Measurements from ENCODE around the gene HSPG2.
"Not testable (repeated sequence)": the region's sequence is repeated elsewhere in the genome, so short reads cannot be mapped to it uniquely, and the experiment has no call there.

The HSPG2 gene

DNA sequence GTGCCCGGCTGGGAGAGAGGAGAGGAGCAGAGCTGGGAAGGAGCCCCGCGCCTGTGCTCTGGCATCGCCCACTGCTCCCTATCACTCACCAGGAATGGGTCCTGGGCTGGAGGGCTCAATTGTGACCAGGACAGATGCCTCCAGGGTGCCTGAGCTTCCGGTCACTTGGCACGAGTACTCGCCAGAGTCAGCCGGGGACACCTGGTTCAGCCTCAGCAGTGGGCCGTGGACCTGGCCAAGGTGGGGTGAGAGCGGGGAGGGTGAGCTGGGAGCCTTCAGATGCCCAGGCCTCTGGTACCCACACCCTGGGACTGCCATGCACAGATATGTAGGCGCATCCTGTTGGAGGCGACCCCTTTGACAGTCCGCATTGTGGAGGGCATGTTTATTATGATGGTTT lies 93.9 kb downstream of the HSPG2 start:
- no peak for DNase-seq (ENCODE audit: low spot score)

- DNase-seq (ENCODE audit: low spot score) = no peak
Measured at GRCh38 chr1:21842606-21843162, 94.4 kb downstream of the HSPG2 start.

DNA sequence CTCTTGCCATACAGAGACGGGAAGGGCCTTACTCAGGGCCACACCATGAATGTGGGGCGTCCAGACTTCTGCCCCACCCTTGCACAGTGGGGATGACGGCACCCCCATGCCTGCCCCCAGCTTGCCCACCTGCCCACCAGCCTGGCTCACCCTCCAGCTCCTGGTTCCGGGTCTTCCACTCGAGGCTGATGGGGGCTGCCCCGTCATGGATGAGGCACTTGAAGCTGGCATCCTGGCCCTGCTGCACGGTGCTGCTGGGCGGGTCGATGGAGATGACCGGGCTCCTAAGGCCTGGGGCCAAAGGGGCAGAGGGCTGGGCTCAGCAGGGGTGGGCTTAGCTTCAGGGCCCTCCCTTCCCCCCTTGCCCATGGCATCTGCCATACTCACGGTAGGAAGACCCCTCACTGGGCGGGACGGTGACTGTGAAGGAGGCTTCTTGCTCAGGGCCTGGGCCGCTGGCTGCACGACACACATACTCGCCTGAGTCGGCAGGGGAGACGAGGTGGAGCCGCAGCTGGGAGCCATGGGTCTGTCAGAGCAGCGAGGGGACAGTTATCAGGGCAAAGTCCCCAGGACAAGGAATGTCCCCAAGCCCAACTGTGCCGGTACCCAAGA lies 95.2 kb downstream of the HSPG2 start:
- no peak for DNase-seq (ENCODE audit: low spot score)

DNA sequence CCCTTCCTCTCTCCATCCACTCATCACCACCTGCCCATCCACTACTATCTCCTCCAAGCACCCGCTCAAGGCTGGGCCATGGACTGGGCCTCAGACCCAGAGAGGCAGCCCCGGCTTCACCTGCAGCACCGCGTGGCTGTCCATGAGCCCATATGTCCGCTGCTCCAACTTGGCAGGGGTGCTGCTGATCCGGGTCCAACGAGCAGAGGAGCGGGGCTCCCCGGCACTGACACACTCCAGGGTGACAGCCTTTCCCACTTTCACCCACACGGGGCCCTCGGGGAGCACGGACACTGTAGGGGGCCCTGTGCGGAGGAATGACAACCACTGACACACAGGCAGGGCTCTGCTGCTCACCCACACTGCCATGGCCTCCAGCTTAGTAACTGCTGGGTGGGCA lies 96.1 kb downstream of the HSPG2 start:
- DNase-seq (ENCODE audit: low spot score) = no peak

- DNase-seq (ENCODE audit: low spot score) = no peak
Measured at GRCh38 chr1:21839337-21840037, 97.6 kb downstream of the HSPG2 start.

- DNase-seq (ENCODE audit: low spot score) = no peak
Measured at GRCh38 chr1:21838359-21839157, 98.6 kb downstream of the HSPG2 start.

GRCh38 chr1:21837476-21837875 lies 99.6 kb downstream of the HSPG2 start:
- DNase-seq (ENCODE audit: low spot score) = no peak

DNA sequence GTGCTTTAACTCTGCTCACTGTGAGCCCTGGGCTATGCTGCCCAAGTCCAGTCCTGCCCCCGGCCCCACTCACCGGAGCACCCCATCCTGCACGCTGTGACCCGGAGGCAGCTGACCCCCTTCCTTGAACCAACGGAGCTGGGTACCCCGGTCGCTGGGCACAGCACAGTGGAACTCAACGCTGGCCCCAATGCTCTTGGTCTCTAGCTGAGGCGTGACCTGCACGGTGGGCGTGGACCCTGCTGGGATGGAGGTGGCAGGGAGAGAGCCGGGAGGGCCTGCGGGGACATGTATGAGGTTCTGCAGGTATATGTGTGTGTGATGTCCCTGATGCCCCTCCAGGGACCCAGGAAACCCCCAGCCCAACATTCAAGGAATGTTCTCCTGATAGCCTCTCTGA lies 100.4 kb downstream of the HSPG2 start:
- DNase-seq (ENCODE audit: low spot score) = no peak

GRCh38 chr1:21836010-21836409 lies 101.1 kb downstream of the HSPG2 start:
- DNase-seq (ENCODE audit: low spot score) = no peak

DNA sequence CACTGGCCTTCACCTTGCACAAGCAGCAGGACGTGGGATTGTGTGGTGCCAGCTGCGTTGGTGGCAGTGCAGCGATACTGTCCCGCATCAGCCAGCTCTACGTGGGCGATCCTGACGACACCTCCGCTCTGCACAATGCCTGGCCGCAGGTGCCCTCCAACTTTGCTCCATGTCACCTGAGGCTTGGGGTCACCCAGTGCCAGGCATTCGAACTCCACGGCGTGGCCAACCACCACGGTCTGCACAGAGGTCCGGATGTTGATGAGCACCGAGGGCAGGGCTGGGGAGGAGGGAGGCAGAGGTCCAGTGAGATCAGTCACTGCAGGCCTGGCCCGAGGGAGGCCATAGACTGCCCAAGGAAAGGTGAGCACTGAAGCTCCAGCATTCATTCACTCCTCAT lies 102.4 kb downstream of the HSPG2 start:
- no peak for DNase-seq (ENCODE audit: low spot score)

GRCh38 chr1:21834094-21834493 lies 103.0 kb downstream of the HSPG2 start:
- DNase-seq (ENCODE audit: low spot score) = no peak

- no peak for DNase-seq (ENCODE audit: low spot score)
Measured at GRCh38 chr1:21833392-21833976, 103.6 kb downstream of the HSPG2 start.

DNA sequence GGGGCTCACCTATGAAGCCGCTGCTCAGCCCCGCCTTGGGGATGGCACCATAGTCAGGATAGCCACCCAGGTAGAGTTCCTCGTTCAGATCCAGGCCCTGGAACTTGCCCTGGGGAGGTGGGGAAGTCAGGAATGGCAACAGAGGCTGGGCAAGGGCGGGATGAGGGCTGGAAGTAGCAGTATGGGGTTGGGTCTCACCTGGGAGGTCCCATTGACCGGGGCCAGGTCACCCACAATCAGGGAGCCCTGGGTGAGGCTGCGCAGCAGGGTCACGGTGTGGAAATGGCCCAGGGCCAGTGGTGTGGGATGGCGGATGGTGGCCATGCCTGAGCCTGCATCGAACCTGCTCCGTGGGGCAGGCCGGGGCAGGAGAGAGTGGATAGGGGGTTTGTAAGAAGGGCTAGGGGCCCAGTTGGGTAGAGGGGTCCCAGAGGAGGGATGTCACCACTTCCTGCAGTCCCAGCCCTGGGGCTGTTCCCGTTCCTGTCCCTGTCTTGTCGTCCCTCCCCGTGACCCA lies 105.6 kb downstream of the HSPG2 start:
- DNase-seq (ENCODE audit: low spot score) = no peak

DNA sequence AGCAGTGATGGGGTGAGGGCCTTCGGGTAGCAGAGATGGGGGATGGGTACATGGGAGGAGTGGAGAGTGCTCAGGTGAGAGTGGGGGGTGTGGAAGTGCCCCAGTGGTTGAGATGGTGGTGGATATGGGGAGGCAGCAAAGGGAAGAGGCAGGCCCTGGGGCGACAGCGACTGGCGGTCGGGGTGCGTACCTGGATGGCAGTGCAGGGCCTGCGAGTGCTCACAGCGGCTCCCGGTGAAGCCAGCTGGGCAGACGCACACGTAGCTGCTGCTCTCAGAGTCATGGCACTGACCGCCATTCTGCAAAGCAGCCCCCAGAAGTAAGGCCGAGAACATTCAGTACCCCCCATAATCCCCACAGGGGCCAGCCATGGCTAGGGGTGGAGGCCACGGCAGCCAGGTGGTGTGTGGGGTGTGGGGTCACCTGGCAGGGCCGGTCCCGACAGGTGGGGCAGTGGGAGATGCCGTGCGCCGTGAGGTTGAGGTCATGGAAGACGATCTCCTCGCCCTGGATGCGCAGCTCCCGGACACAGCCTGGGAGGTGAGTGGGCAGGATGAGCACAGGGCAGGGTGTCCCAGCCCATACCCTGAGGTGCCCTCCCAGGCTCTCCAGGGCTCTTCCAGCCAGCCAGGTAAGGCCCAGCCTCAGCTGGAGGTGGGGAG lies 106.2 kb downstream of the HSPG2 start:
- no peak for DNase-seq (ENCODE audit: low spot score)

DNA sequence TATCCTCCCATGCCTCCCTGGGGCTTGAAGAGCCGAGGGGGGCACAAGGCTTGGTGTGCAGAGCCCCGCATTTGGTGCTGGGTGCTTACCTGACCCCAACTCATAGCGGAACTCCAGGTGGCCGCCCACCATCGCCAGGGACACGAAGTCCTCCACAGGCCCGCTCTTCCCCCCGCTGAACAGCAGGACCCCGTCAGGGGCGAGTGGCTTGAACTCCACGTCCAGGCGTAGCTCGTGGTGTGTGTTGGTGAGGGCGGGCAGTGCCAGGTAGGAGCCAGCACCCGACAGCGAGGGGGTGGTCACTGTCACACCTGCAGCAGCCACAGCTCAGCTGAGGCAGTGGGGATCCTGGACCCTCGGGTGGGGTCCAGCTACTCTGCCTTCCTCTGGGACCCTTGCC lies 107.8 kb downstream of the HSPG2 start:
- no peak for DNase-seq (ENCODE audit: low spot score)

DNA sequence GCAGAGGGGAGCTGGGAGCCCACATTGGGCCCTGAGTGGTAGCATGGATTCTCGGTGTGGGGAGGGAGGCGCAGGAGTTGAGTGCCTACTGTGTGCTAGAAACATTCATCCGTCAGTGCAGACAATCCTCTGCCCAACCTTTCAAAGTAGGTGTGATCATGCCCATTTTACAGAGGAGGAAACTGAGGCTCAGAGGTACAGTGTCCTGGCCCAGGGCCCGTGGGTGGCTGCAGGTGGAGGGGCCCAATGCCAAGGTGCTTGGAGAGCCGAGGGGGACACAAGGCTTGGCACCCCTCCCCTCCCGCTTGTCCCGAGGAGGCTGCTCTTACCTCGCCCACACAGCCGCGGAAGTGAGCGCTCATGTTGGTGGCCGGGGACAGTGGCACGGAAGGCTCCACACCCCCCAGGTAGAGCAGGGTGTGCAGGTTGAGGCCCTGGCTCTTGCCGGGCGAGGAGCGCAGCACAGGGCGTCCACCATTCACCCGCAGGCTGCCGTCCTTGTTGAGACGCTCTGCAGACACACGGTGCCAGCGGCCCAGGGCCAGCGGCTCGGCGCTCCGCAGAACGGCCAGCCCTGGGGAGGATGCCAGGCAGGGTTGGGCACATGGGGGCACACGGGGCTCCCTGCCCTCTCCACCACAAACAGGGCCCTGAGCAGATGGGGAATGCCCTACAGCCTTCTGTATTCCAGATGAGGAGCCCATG lies 108.5 kb downstream of the HSPG2 start:
- no peak for DNase-seq (ENCODE audit: low spot score)

GRCh38 chr1:21828075-21828474 lies 109.0 kb downstream of the HSPG2 start:
- no peak for DNase-seq (ENCODE audit: low spot score)

- DNase-seq (ENCODE audit: low spot score) = no peak
Measured at GRCh38 chr1:21827141-21827679, 109.9 kb downstream of the HSPG2 start.

DNA sequence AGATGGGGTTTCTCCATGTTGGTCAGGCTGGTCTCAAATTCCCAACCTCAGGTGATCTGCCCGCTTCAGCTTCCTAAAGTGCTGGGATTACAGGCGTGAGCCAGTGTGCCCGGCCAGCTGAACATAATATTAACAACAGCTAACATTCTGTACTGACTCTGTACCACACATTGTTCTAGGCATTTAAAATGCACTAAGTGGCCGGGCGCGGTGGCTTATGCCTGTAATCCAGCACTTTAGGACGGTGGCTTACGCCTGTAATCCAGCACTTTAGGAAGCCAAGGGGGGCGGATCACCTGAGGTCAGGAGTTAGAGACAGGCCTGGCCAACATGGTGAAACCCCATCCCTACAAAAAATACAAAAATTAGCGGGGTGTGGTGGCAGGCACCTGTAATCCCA lies 110.4 kb downstream of the HSPG2 start:
- DNase-seq (ENCODE audit: low spot score) = not testable (repeated sequence)

GRCh38 chr1:21825393-21825792 lies 111.7 kb downstream of the HSPG2 start:
- no peak for DNase-seq (ENCODE audit: low spot score)

- DNase-seq (ENCODE audit: low spot score) = no peak
Measured at GRCh38 chr1:21824926-21825325, 112.2 kb downstream of the HSPG2 start.

All from HuH-7.5 (cell line).